HG03439 (cell line): ENCODE results near the gene MRPL51.

Experiments
- ATAC-seq: cut with Tn5 transposase; IDR thresholded peaks from one replicate; pipeline ENCODE4 v1.9.1; 2021; ENCODE audit warnings: mild to moderate bottlenecking, moderate library complexity; ENCODE audit not compliant: unreplicated experiment

MRPL51 gene

GRCh38 chr12:6462234-6462995 lies 30.6 kb downstream of the MRPL51 start:
- ATAC-seq = no peak

- peak; percentile 64 for ATAC-seq
Observed at GRCh38 chr12:6461401-6462233, 31.4 kb downstream of the MRPL51 start.

GRCh38 chr12:6460751-6461371 lies 32.2 kb downstream of the MRPL51 start:
- no peak for ATAC-seq

- ATAC-seq = no peak
Observed at GRCh38 chr12:6459004-6459337, 34.1 kb downstream of the MRPL51 start.

GRCh38 chr12:6458281-6459003 lies 34.6 kb downstream of the MRPL51 start:
- no peak for ATAC-seq

- no peak for ATAC-seq
Observed at GRCh38 chr12:6457220-6457945, 35.7 kb downstream of the MRPL51 start.

- no peak for ATAC-seq
Observed at GRCh38 chr12:6452944-6453630, 40.0 kb downstream of the MRPL51 start.

GRCh38 chr12:6452245-6452943 lies 40.7 kb downstream of the MRPL51 start:
- ATAC-seq = no peak

- ATAC-seq = peak; percentile 50
Observed at GRCh38 chr12:6451348-6452244, 41.5 kb downstream of the MRPL51 start, which contains the start of gene TAPBPL. TSS of gene TAPBPL (plus strand) at chr12:6452042. CDS start at chr12:6452249, 207 bp downstream.

- no peak for ATAC-seq
Observed at GRCh38 chr12:6450869-6451347, 42.2 kb downstream of the MRPL51 start.

GRCh38 chr12:6450091-6450868 lies 42.8 kb downstream of the MRPL51 start:
- no peak for ATAC-seq

GRCh38 chr12:6444704-6445688 lies 48.1 kb downstream of the MRPL51 start, which contains the start of gene CD27:
TSS of gene CD27 (plus strand) at chr12:6444955. CDS start at chr12:6445096, 141 bp downstream.
- ATAC-seq = no peak

- no peak for ATAC-seq
Observed at GRCh38 chr12:6444031-6444430, 49.0 kb downstream of the MRPL51 start.

GRCh38 chr12:6443361-6443983 lies 49.6 kb downstream of the MRPL51 start:
- ATAC-seq = peak; percentile 35

- no peak for ATAC-seq
Observed at GRCh38 chr12:6442836-6443235, 50.2 kb downstream of the MRPL51 start.
